Astrocyte (in vitro differentiated cells and primary cell): ENCODE measurements around the gene NUP155.

Experiments used
- CTCF ChIP-seq: IDR thresholded peaks from 2 replicates; pipeline ENCODE4 v1.5.1; 2011; ENCODE audit warnings: low read depth, mild to moderate bottlenecking, inconsistent platforms, low read length, moderate library complexity; ENCODE audit not compliant: insufficient read depth
- EZH2 ChIP-seq: IDR thresholded peaks from 2 replicates; pipeline ENCODE4 v1.6.1; 2012; ENCODE audit warnings: mild to moderate bottlenecking, low read length, inconsistent platforms; ENCODE audit not compliant: insufficient read depth

DNA sequence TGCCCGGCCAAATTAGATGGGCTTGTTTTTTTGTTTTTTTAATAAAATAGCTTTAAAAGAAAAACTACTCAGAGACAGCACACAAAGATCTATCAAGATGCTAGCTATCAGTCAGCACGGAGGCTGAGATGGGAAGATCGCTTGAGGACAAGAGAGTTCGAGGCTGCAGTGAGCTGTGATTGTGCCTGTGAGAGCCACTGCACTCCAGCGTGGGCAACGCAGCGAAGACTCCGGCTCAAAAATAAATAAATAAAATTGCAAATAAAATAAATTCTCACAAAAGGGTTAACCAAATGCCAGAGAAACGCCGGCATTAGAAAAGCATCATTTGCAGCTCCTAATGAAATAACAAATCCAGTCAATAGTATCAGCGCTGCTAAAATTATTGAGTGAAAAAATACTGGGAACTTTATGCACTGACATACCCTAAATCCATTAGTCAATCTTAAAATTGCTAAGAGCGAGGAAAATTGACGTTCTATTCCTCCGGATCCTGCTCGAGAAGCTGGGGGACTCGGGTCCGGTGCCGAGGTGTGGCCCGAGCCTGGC, 122.4 kb downstream of the NUP155 start:
- TF ChIP-seq CTCF (no peak), EZH2 (no peak)
